RWPE2 (cell line): ENCODE results near the gene PFN3.

ENCODE experiments used
- ATAC-seq: fragments of 200-7000 bp; cut with Tn5 transposase; 3 replicates; pipeline ENCODE4 v1.9.1; 2021; ENCODE audit warnings: low read depth
- DNase-seq: peaks from one replicate; pipeline ENCODE4 v3.0.0-alpha.2; 2020; ENCODE audit warnings: low spot score
- H3K27ac ChIP-seq: fragments of 450-650 bp; 2 replicates; pipeline ENCODE4 v1.5.1; 2017; ENCODE audit warnings: mild to moderate bottlenecking; ENCODE audit not compliant: poor library complexity, severe bottlenecking
- H3K27me3 ChIP-seq: fragments of 250-450 bp; sonication (Bioruptor Pico); 2 replicates; pipeline ENCODE4 v1.5.1; 2021; ENCODE audit warnings: mild to moderate bottlenecking, moderate library complexity; ENCODE audit not compliant: insufficient read depth, poor library complexity, severe bottlenecking
- H3K36me3 ChIP-seq: fragments of 250-450 bp; sonication (Bioruptor Pico); 2 replicates; pipeline ENCODE4 v1.5.1; 2020; ENCODE audit warnings: low read depth, mild to moderate bottlenecking, moderate library complexity
- H3K4me1 ChIP-seq: fragments of 250-450 bp; sonication (Bioruptor Pico); 2 replicates; pipeline ENCODE4 v1.5.1; 2021; ENCODE audit warnings: mild to moderate bottlenecking, moderate library complexity; ENCODE audit not compliant: insufficient read depth, poor library complexity, severe bottlenecking
- H3K4me3 ChIP-seq: fragments of 250-450 bp; sonication (Bioruptor Pico); 2 replicates; pipeline ENCODE4 v1.5.1; 2021; ENCODE audit warnings: mild to moderate bottlenecking, moderate library complexity; ENCODE audit not compliant: severe bottlenecking
- H3K9me3 ChIP-seq: fragments of 250-450 bp; sonication (Bioruptor Pico); 2 replicates; pipeline ENCODE4 v1.5.1; 2021; ENCODE audit warnings: mild to moderate bottlenecking, moderate library complexity; ENCODE audit not compliant: severe bottlenecking
- CTCF ChIP-seq: fragments of 450-650 bp; IDR thresholded peaks from one replicate; pipeline ENCODE4 v1.5.1; 2017; ENCODE audit warnings: mild to moderate bottlenecking, moderate library complexity; ENCODE audit not compliant: poor library complexity, severe bottlenecking

PFN3 gene

GRCh38 chr5:177353093-177353492, 47.4 kb downstream of the PFN3 start:
- TF ChIP-seq CTCF, result no peak
- H3K4me3 ChIP-seq, result no peak overlapping the region
- no peaks in the 10 kb centered on the region for H3K9me3 ChIP-seq
- DNase-seq, result no peak
- H3K27me3 ChIP-seq, result no peaks in the 10 kb centered on the region
- peaks cover 15% of the 10 kb centered on the region for H3K4me1 ChIP-seq
- H3K36me3 ChIP-seq, result peaks cover 24% of the 10 kb centered on the region
- H3K27ac ChIP-seq, result no peak overlapping the region
- ATAC-seq, result no peak

- Histone ChIP-seq H3K27ac (peak within 1 kb of the TSS; percentile 69), H3K4me1 (peaks cover 12% of the 10 kb centered on the region), H3K27me3 (no peaks in the 10 kb centered on the region), H3K9me3 (no peaks in the 10 kb centered on the region), H3K4me3 (peak within 1 kb of the TSS; percentile 77), H3K36me3 (peaks cover 39% of the 10 kb centered on the region)
- DNase-seq (peak; percentile 96), ATAC-seq (peak; percentile 99)
- TF ChIP-seq CTCF, result no peak
Measured at GRCh38 chr5:177351392-177352329, 48.8 kb downstream of the PFN3 start, which contains the start of gene LMAN2. LMAN2 (minus strand) TSS chr5:177351668; CDS start chr5:177351647, 21 bp downstream.

- no peak for TF ChIP-seq CTCF
- DNase-seq (no peak), ATAC-seq (peak; percentile 1; the same call in 2 of the 3 replicates)
- H3K4me3 ChIP-seq, result peak overlapping the region; percentile 77
- no peaks in the 10 kb centered on the region for H3K9me3 ChIP-seq
- H3K4me1 ChIP-seq, result peaks cover 12% of the 10 kb centered on the region
- no peaks in the 10 kb centered on the region for H3K27me3 ChIP-seq
- H3K36me3 ChIP-seq, result peaks cover 46% of the 10 kb centered on the region
- peak overlapping the region; percentile 69 for H3K27ac ChIP-seq
Measured at GRCh38 chr5:177350776-177351391, 49.6 kb downstream of the PFN3 start.
